HepG2 (cell line): ENCODE measurements around the gene MRPL10. TPM values are rescaled to one million over a fixed set of nuclear protein-coding genes. Genes with fewer than 3 reads are reported as not detected.

Experiments used
- ATAC-seq: fragments of 200-7000 bp; cut with Tn5 transposase; 3 replicates; pipeline ENCODE4 v1.9.1; 2020; ENCODE audit warnings: mild to moderate bottlenecking, moderate library complexity
- BruUV-seq: library from RNA; stranded (reverse); fragments of 400-500 nt; replicated peaks from 2 replicates; lab custom pipeline; 2021; lab: Mats Ljungman, UMichigan
- CTCF ChIA-PET: fragments of 300-600 bp; formaldehyde crosslinking; extraction: SDS; loops from one replicate; lab custom pipeline; 2021; ENCODE audit warnings: low total read pairs, inconsistent platforms, low intra/inter-chr PET ratio; lab: Yijun Ruan, JAX
- POLR2A ChIA-PET: fragments of 350-600 bp; sonication (Branson Sonifier 250); formaldehyde crosslinking; loops from one replicate; lab custom pipeline; 2020; ENCODE audit warnings: antibody characterized with exemption, inconsistent platforms; lab: Yijun Ruan, JAX
- DNase-seq: peaks from one replicate; pipeline ENCODE4 v3.0.0-alpha.2; 2015; ENCODE audit warnings: low spot score
- FAIRE-seq: peaks from 3 replicates; lab custom pipeline; 2011; peaks lifted over from hg19 to GRCh38; lab: Jason Lieb, UNC
- H2AFZ ChIP-seq: one replicate; pipeline ENCODE4 v1.6.1; 2011; ENCODE audit warnings: low read length, inconsistent platforms
- H3K27ac ChIP-seq: fragments of 300-600 bp; 3 replicates; pipeline ENCODE4 v1.8.0; 2011; ENCODE audit warnings: mixed run types, mild to moderate bottlenecking, mixed read lengths, low read length, inconsistent platforms; ENCODE audit not compliant: insufficient read depth; ENCODE audit errors: extremely low read length
- H3K27me3 ChIP-seq, 2 experiments: fragments of 200-600 bp in 1 of 2; 2 replicates in 1 of 2; 3 replicates in 1 of 2; pipeline versions ENCODE4 v1.6.0 to v1.8.0; 2011; ENCODE audit warnings: low read length in 2 of 2, mild to moderate bottlenecking in 2 of 2, moderate library complexity in 2 of 2, inconsistent platforms in 1 of 2; ENCODE audit not compliant: insufficient read depth in 2 of 2, control insufficient read depth in 1 of 2
- H3K36me3 ChIP-seq, 2 experiments: fragments of 200-600 bp in 1 of 2; replicated peaks in 1 of 2; 2 replicates in 1 of 2; 3 replicates in 1 of 2; pipeline versions ENCODE4 v1.5.1 to v1.8.0; 2011; ENCODE audit warnings: low read length in 2 of 2, inconsistent platforms in 1 of 2; ENCODE audit not compliant: insufficient read depth in 2 of 2, control insufficient read depth in 1 of 2
- H3K4me1 ChIP-seq: 2 replicates; pipeline ENCODE4 v1.5.1; 2012; ENCODE audit warnings: low read length, inconsistent platforms; ENCODE audit not compliant: insufficient read depth
- H3K4me2 ChIP-seq: 2 replicates; pipeline ENCODE4 v1.6.0; 2011; ENCODE audit warnings: low read depth, low read length, inconsistent platforms
- H3K4me3 ChIP-seq, 3 experiments: fragments of 200-600 bp in 1 of 3; sonication (generic), shearing (Covaris generic) in 1 of 3; replicated peaks in 1 of 3; 2 replicates each; pipeline ENCODE4 v1.5.1; 2011 to 2016; ENCODE audit warnings: low read length in 3 of 3, inconsistent platforms in 2 of 3, low read depth in 2 of 3, mild to moderate bottlenecking in 2 of 3, control low read depth in 1 of 3, mixed read lengths in 1 of 3; ENCODE audit not compliant: insufficient read depth in 1 of 3
- H3K79me2 ChIP-seq: one replicate; pipeline ENCODE4 v1.6.1; 2011; ENCODE audit warnings: low read length, inconsistent platforms; ENCODE audit not compliant: insufficient read depth
- H3K9ac ChIP-seq: 2 replicates; pipeline ENCODE4 v1.6.0; 2011; ENCODE audit warnings: mild to moderate bottlenecking, low read depth, low read length, inconsistent platforms; ENCODE audit not compliant: insufficient read depth
- H3K9me3 ChIP-seq: 2 replicates; pipeline ENCODE4 v1.5.1; 2012; ENCODE audit warnings: mild to moderate bottlenecking, low read length
- H4K20me1 ChIP-seq: 2 replicates; pipeline ENCODE4 v1.6.0; 2011; ENCODE audit warnings: inconsistent platforms, mild to moderate bottlenecking, low read length, moderate library complexity; ENCODE audit not compliant: insufficient read depth
- AGO2 ChIP-seq: fragments of 200-400 bp; formaldehyde crosslinking; optimal IDR thresholded peaks from 2 replicates; pipeline ENCODE3; 2017; ENCODE audit warnings: mild to moderate bottlenecking, low read depth, low read length, moderate library complexity
- AHDC1 ChIP-seq: sonication (generic); formaldehyde crosslinking; IDR thresholded peaks from 2 replicates; pipeline ENCODE4 v1.5.1; 2020; ENCODE audit warnings: mild to moderate bottlenecking, missing genetic modification reagents, borderline replicate concordance
- DDIT3 ChIP-seq: sonication (generic); formaldehyde crosslinking; IDR thresholded peaks from 2 replicates; pipeline ENCODE4 v1.4.0; 2020; ENCODE audit warnings: mild to moderate bottlenecking, missing genetic modification reagents
- GABPA ChIP-seq, 2 experiments: IDR thresholded peaks; 2 replicates each; pipeline ENCODE4 v1.6.1; 2011 to 2016; ENCODE audit warnings: low read depth in 2 of 2, low read length in 1 of 2, missing biosample characterization in 1 of 2, missing genetic modification characterization in 1 of 2
- GTF3A ChIP-seq: sonication (generic); formaldehyde crosslinking; conservative IDR thresholded peaks from 2 replicates; pipeline ENCODE4 v1.4.0; 2020; ENCODE audit warnings: mild to moderate bottlenecking, missing genetic modification reagents
- KDM3A ChIP-seq: IDR thresholded peaks from 2 replicates; pipeline ENCODE4 v1.6.1; 2018; ENCODE audit warnings: low read depth, missing compliant biosample characterization
- MED8 ChIP-seq: sonication (generic); formaldehyde crosslinking; IDR thresholded peaks from 2 replicates; pipeline ENCODE4 v1.8.1; 2023; ENCODE audit warnings: mild to moderate bottlenecking, missing genetic modification reagents; ENCODE audit not compliant: insufficient replicate concordance
- MYC ChIP-seq: sonication (generic); formaldehyde crosslinking; IDR thresholded peaks from 2 replicates; pipeline ENCODE4 v1.9.0; 2021; ENCODE audit warnings: missing genetic modification reagents, borderline replicate concordance
- MYNN ChIP-seq: sonication (generic); formaldehyde crosslinking; IDR thresholded peaks from 2 replicates; pipeline ENCODE4 v1.4.0; 2020; ENCODE audit warnings: mild to moderate bottlenecking, low read depth, missing genetic modification reagents
- NPAS2 ChIP-seq: sonication (generic); formaldehyde crosslinking; IDR thresholded peaks from 2 replicates; pipeline ENCODE4 v1.8.0; 2022; ENCODE audit warnings: mild to moderate bottlenecking, missing genetic modification reagents, borderline replicate concordance
- ZKSCAN5 ChIP-seq: sonication (generic); formaldehyde crosslinking; IDR thresholded peaks from 2 replicates; pipeline ENCODE4 v1.5.1; 2020; ENCODE audit warnings: mild to moderate bottlenecking, missing genetic modification reagents
- ZNF224 ChIP-seq: sonication (generic); formaldehyde crosslinking; IDR thresholded peaks from 2 replicates; pipeline ENCODE4 v1.5.0; 2020; ENCODE audit warnings: mild to moderate bottlenecking, missing genetic modification reagents
- ZNF503 ChIP-seq: sonication (generic); formaldehyde crosslinking; IDR thresholded peaks from 2 replicates; pipeline ENCODE4 v1.4.0; 2020; ENCODE audit warnings: missing genetic modification reagents
- ZNF607 ChIP-seq: sonication (generic); formaldehyde crosslinking; IDR thresholded peaks from 2 replicates; pipeline ENCODE4 v1.5.1; 2020; ENCODE audit warnings: missing genetic modification reagents, mild to moderate bottlenecking, borderline replicate concordance
- ZNF709 ChIP-seq: sonication (generic); formaldehyde crosslinking; IDR thresholded peaks from 2 replicates; pipeline ENCODE4 v1.5.0; 2020; ENCODE audit warnings: mild to moderate bottlenecking, missing genetic modification reagents
- ZNF768 ChIP-seq: sonication (generic); formaldehyde crosslinking; IDR thresholded peaks from 2 replicates; pipeline ENCODE4 v1.4.0; 2020; ENCODE audit warnings: missing genetic modification reagents
- WGBS: methylation state at CpG from one replicate; pipeline ENCODE4 v1.1.6; 2017; ENCODE audit warnings: low lambda C conversion rate; 5-methylcytosine and 5-hydroxymethylcytosine counted together
- in situ Hi-C: cut with HindIII; loops from 2 replicates; pipeline ENCODE4 v1.10.0; 2017; ENCODE audit warnings: low pct_unique_long_range_greater_than_20kb; ENCODE audit not compliant: extremely low pct_ligation_motif_present
- intact Hi-C: fragments of 100-400 bp; cut with micrococcal nuclease; formaldehyde crosslinking; loops from one replicate; pipeline ENCODE4 v1.10.0; 2022; ENCODE audit not compliant: unreplicated experiment
- polyA plus RNA-seq, 8 experiments: library from polyadenylated mRNA; depleted of rRNA in 3 of 8; stranded (reverse) in 7 of 8; unstranded in 1 of 8; fragments of >200 nt; fragmentation: Illumina TruSeq in 4 of 8; extraction: Trizol in 4 of 8; gene quantifications; 2 replicates each; pipeline versions ENCODE4 v1.2.1 to v1.2.3, GENCODE V29; 2011 to 2016; ENCODE audit warnings: low read depth in 4 of 8, missing spikeins in 1 of 8, mixed read lengths in 1 of 8; ENCODE audit not compliant: insufficient read depth in 1 of 8
- total RNA-seq, 5 experiments: library from RNA; depleted of rRNA; stranded (reverse); fragments of >200 nt; fragmentation: Illumina TruSeq; extraction: Trizol; gene quantifications; 2 replicates each; pipeline ENCODE4 v1.2.3, GENCODE V29; 2016; ENCODE audit warnings: low read depth in 1 of 5

The MRPL10 gene
- total and polyA plus RNA-seq, 2 of the 13 experiments (the other 11 are each of a cell fraction or from before 2014, with no cell fraction given): 56.7 to 149 TPM

- no peaks in the 10 kb centered on the region for H3K9me3 ChIP-seq
- no peak overlapping the region for H2AFZ ChIP-seq
- H3K4me1 ChIP-seq: peaks cover 42% of the 10 kb centered on the region
- H3K27ac ChIP-seq: no peak overlapping the region
- H3K9ac ChIP-seq: no peak overlapping the region
- DNase-seq: no peak
- no peaks in the 10 kb centered on the region for H4K20me1 ChIP-seq
- H3K36me3 ChIP-seq: no peaks in the 10 kb centered on the region
- in situ Hi-C loops: no loop called here
- intact Hi-C loops: no loop called here
- FAIRE-seq: no peak
- no peak for ATAC-seq
- peaks cover 12 to 31% of the 10 kb centered on the region in 2 experiments for H3K27me3 ChIP-seq
- no peak overlapping the region for H3K4me3 ChIP-seq
- BruUV-seq: no TSS peak
- 67% methylated on average over 21 of the region's 31 CpGs for WGBS
- POLR2A ChIA-PET: interaction anchor here (4.8 kb wide), 1 partner anchor 16 kb away, joined by 27 read pairs; the partner anchor contains the start of genes LRRC46 and MRPL10
- CTCF ChIA-PET: no interaction called here
- H3K79me2 ChIP-seq: no peaks in the 10 kb centered on the region
- H3K4me2 ChIP-seq: no peak overlapping the region
- no peak for TF ChIP-seq ZNF503 (CRISPR knock-in tag)
- no peak for TF ChIP-seq NPAS2 (CRISPR knock-in tag)
- no peak for TF ChIP-seq ZNF709
- TF ChIP-seq AGO2: no peak
- TF ChIP-seq DDIT3 (CRISPR knock-in tag): no peak
- TF ChIP-seq ZKSCAN5 (CRISPR knock-in tag): no peak
- no peak for TF ChIP-seq GABPA (IDR thresholded peaks at IDR 0.05; ENCODE audit: low read depth, low read length)
- TF ChIP-seq GABPA (CRISPR knock-in tag; IDR thresholded peaks at IDR 0.05; ENCODE audit: low read depth): no peak
- TF ChIP-seq KDM3A (CRISPR knock-in tag): no peak
- no peak for TF ChIP-seq GTF3A
- no peak for TF ChIP-seq AHDC1 (CRISPR knock-in tag)
- TF ChIP-seq MYNN: no peak
- no peak for TF ChIP-seq ZNF768 (CRISPR knock-in tag)
- no peak for TF ChIP-seq MED8
- no peak for TF ChIP-seq ZNF224
- TF ChIP-seq ZNF607 (CRISPR knock-in tag): no peak
- no peak for TF ChIP-seq MYC (CRISPR knock-in tag)
Observed at GRCh38 chr17:47846716-47847340, 15.5 kb upstream of the MRPL10 start.
